ENCODE data around the gene STOX1. TPM values are rescaled to one million over a fixed set of nuclear protein-coding genes. Genes with fewer than 3 reads are reported as not detected.
"Not testable (repeated sequence)": the region's sequence is repeated elsewhere in the genome, so short reads cannot be mapped to it uniquely, and the experiment has no call there.

The STOX1 gene
- 1 to 10 TPM in 1 of 2 donors, under 1 TPM in 1; 0.68 to 1.9 TPM for total RNA-seq
- long read RNA-seq, result 0 reads

- DNase-seq (peak; percentile 57), ATAC-seq (peak; percentile 89 to 96)
- intact Hi-C loops (cut with DNase I), result no loop called here
These were observed at the start of gene STOX1 for GRCh38 chr10:68826764-68827591. TSS of gene STOX1 (plus strand) at chr10:68827531. CDS start at chr10:68827624, 93 bp downstream.

- intact Hi-C loops (cut with DNase I), result no loop called here
These were observed 45.4 kb upstream of the STOX1 start for GRCh38 chr10:68781613-68782574.

GRCh38 chr10:68784476-68784875, 42.9 kb upstream of the STOX1 start:
- intact Hi-C loops (cut with DNase I), result no loop called here
- DNase-seq, result no peak
- no peak for ATAC-seq

More at GRCh38 chr10:68781613-68782574, 45.4 kb upstream of the STOX1 start:
- no peak for ATAC-seq
- no peak for DNase-seq

GRCh38 chr10:68787813-68788212, 39.5 kb upstream of the STOX1 start:
- intact Hi-C loops (cut with DNase I), result no loop called here
- DNase-seq (no peak), ATAC-seq (no peak)

- DNase-seq, result no peak
- ATAC-seq, result no peak
- intact Hi-C loops (cut with DNase I), result loop anchor here (5.0 to 10.0 kb wide), 2 partner anchors 104 to 107 kb away; no protein-coding TSS in a partner anchor
These were observed 36.9 kb upstream of the STOX1 start for GRCh38 chr10:68790476-68790875.

GRCh38 chr10:68792115-68792514, 35.2 kb upstream of the STOX1 start:
- ATAC-seq (no peak), DNase-seq (no peak)
- intact Hi-C loops (cut with DNase I), result loop anchor here (5.0 to 10.0 kb wide), 2 partner anchors 103 to 105 kb away; no protein-coding TSS in a partner anchor

- intact Hi-C loops (cut with DNase I), result loop anchor here in 1 of 2 donors (10.0 kb wide), 1 partner anchor 99 kb away; no protein-coding TSS in a partner anchor
These were observed 31.3 kb upstream of the STOX1 start for GRCh38 chr10:68795886-68796532.

GRCh38 chr10:68796605-68797004, 30.7 kb upstream of the STOX1 start:
- intact Hi-C loops (cut with DNase I), result loop anchor here in 1 of 2 donors (10.0 kb wide), 1 partner anchor 98 kb away; no protein-coding TSS in a partner anchor
- no peak for ATAC-seq
- DNase-seq, result no peak

More at GRCh38 chr10:68795886-68796532, 31.3 kb upstream of the STOX1 start:
- ATAC-seq (no peak), DNase-seq (no peak)

GRCh38 chr10:68800211-68800610, 27.1 kb upstream of the STOX1 start:
- DNase-seq (no peak), ATAC-seq (no peak)
- intact Hi-C loops (cut with DNase I), result no loop called here

- intact Hi-C loops (cut with DNase I), result no loop called here
- ATAC-seq, result no peak
These were observed 22.6 kb upstream of the STOX1 start for GRCh38 chr10:68804692-68805091.

GRCh38 chr10:68810830-68811229, 16.5 kb upstream of the STOX1 start:
- DNase-seq; ATAC-seq; intact Hi-C loops (cut with DNase I): not testable (repeated sequence)

More at GRCh38 chr10:68804692-68805091, 22.6 kb upstream of the STOX1 start:
- DNase-seq, result no peak

GRCh38 chr10:68811314-68812009, 15.9 kb upstream of the STOX1 start:
- ATAC-seq (no peak), DNase-seq (no peak)
- intact Hi-C loops (cut with DNase I), result no loop called here

GRCh38 chr10:68812420-68812819, 14.9 kb upstream of the STOX1 start:
- no peak for ATAC-seq

GRCh38 chr10:68813559-68813958, 13.8 kb upstream of the STOX1 start:
- ATAC-seq, result no peak
- intact Hi-C loops (cut with DNase I), result no loop called here
- no peak for DNase-seq

More at GRCh38 chr10:68812420-68812819, 14.9 kb upstream of the STOX1 start:
- intact Hi-C loops (cut with DNase I), result no loop called here
- no peak for DNase-seq

GRCh38 chr10:68816796-68817412, 10.4 kb upstream of the STOX1 start:
- no peak for DNase-seq
- no peak for ATAC-seq
- intact Hi-C loops (cut with DNase I), result no loop called here

- ATAC-seq; intact Hi-C loops (cut with DNase I); DNase-seq: not testable (repeated sequence)
These were observed 7.0 kb upstream of the STOX1 start for GRCh38 chr10:68820359-68820758.

GRCh38 chr10:68822626-68823025, 4.7 kb upstream of the STOX1 start:
- ATAC-seq; intact Hi-C loops (cut with DNase I); DNase-seq: not testable (repeated sequence)

- peak; percentile 36 to 51 for ATAC-seq
- intact Hi-C loops (cut with DNase I); DNase-seq: not testable (repeated sequence)
These were observed 245 bp downstream of the STOX1 start for GRCh38 chr10:68827592-68827959.

All from left cardiac atrium (tissue), 4 donors.